Head of caudate nucleus (tissue), 42 donors: ENCODE results near the gene EEF1AKMT2.

Source experiments
- DNase-seq, 42 donors: peaks; one replicate each; pipeline versions ENCODE4 v3.0.0 to v3.0.0-alpha.2; 2020 to 2021; ENCODE audit warnings: mixed read lengths in 7 of 42
- intact Hi-C: fragments of 100-400 bp; cut with DNase I; formaldehyde crosslinking; loops from one replicate; pipeline ENCODE4 v1.15.0; 2022

The EEF1AKMT2 gene

GRCh38 chr10:124728830-124729661, 62.6 kb downstream of the EEF1AKMT2 start:
- peak in 11 of 42 donors; percentile 3 to 35 (median 12) for DNase-seq
- intact Hi-C loops = no loop called here

GRCh38 chr10:124728071-124728829, 63.4 kb downstream of the EEF1AKMT2 start:
- DNase-seq = peak in 20 of 42 donors; percentile 7 to 64 (median 35)
- intact Hi-C loops = no loop called here

GRCh38 chr10:124727361-124727960, 64.2 kb downstream of the EEF1AKMT2 start:
- intact Hi-C loops = no loop called here
- DNase-seq = peak in 12 of 42 donors; percentile 0 to 31 (median 5)

GRCh38 chr10:124725791-124726190, 65.9 kb downstream of the EEF1AKMT2 start:
- peak in 14 of 42 donors; percentile 2 to 31 (median 10) for DNase-seq
- intact Hi-C loops = loop anchor here (2.0 kb wide), 1 partner anchor 17 kb away; no protein-coding TSS in a partner anchor

- DNase-seq = peak in 12 of 42 donors; percentile 6 to 37 (median 18)
- intact Hi-C loops = loop anchor here (2.0 kb wide), 1 partner anchor 18 kb away; no protein-coding TSS in a partner anchor
Observed at GRCh38 chr10:124725171-124725631, 66.5 kb downstream of the EEF1AKMT2 start.

GRCh38 chr10:124724279-124725027, 67.2 kb downstream of the EEF1AKMT2 start:
- intact Hi-C loops = loop anchor here (2.0 kb wide), 1 partner anchor 18 kb away; no protein-coding TSS in a partner anchor
- peak; percentile 80 to 99 (median 93) for DNase-seq

GRCh38 chr10:124723826-124724225, 67.9 kb downstream of the EEF1AKMT2 start:
- no peak for DNase-seq
- intact Hi-C loops = loop anchor here (2.0 kb wide), 1 partner anchor 19 kb away; no protein-coding TSS in a partner anchor

- intact Hi-C loops = no loop called here
- DNase-seq = peak in 9 of 42 donors; percentile 36 to 63 (median 42)
Observed at GRCh38 chr10:124722798-124723783, 68.6 kb downstream of the EEF1AKMT2 start.

GRCh38 chr10:124721330-124722045, 70.2 kb downstream of the EEF1AKMT2 start:
- intact Hi-C loops = no loop called here

GRCh38 chr10:124719213-124719851, 72.4 kb downstream of the EEF1AKMT2 start:
- peak; percentile 55 to 96 (median 87) for DNase-seq
- intact Hi-C loops = no loop called here

More at GRCh38 chr10:124721330-124722045, 70.2 kb downstream of the EEF1AKMT2 start:
- peak in 5 of 42 donors; percentile 34 to 60 (median 45) for DNase-seq

- peak; percentile 51 to 94 (median 79) for DNase-seq
- intact Hi-C loops = no loop called here
Observed at GRCh38 chr10:124717911-124718741, 73.6 kb downstream of the EEF1AKMT2 start.

- DNase-seq = no peak
- intact Hi-C loops = no loop called here
Observed at GRCh38 chr10:124717041-124717757, 74.5 kb downstream of the EEF1AKMT2 start.

GRCh38 chr10:124716369-124716768, 75.3 kb downstream of the EEF1AKMT2 start:
- intact Hi-C loops = no loop called here
- DNase-seq = no peak

GRCh38 chr10:124715439-124715838, 76.2 kb downstream of the EEF1AKMT2 start:
- intact Hi-C loops = no loop called here
- DNase-seq = no peak
